SKM-1 treated with dmso at 0.1 percent for 144 hours (cell line): Measurements from ENCODE around the gene RNF2.
A peak's percentile ranks its signal among the peaks of the same experiment; 100 is the strongest.
"Not testable (repeated sequence)": the region's sequence is repeated elsewhere in the genome, so short reads cannot be mapped to it uniquely, and the experiment has no call there.

Experiments used
- DNase-seq: peaks from one replicate; lab custom pipeline; 2025; ENCODE audit not compliant: unreplicated experiment; lab: John Stamatoyannopoulos, UW

RNF2 gene

DNA sequence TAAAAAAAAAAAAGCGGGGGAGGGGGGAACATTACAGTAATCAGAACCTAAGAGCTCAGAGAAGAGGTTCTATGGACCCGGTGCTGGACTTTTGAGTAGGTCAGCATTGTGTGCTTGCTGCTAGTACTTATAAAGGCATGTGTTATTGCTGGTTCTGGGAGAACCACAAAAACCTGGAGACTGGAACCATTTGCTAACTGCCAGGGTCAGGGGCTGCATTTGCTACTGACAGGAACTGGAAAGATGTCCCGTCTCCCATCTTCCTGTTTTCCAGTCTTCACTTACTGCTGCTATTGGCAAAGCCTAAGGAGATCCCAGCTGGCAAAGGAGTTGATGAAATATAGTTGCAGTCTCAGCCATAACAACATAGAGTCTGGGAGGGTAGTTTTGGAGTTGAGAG lies 4.3 kb downstream of the RNF2 start:
- DNase-seq = no peak

DNA sequence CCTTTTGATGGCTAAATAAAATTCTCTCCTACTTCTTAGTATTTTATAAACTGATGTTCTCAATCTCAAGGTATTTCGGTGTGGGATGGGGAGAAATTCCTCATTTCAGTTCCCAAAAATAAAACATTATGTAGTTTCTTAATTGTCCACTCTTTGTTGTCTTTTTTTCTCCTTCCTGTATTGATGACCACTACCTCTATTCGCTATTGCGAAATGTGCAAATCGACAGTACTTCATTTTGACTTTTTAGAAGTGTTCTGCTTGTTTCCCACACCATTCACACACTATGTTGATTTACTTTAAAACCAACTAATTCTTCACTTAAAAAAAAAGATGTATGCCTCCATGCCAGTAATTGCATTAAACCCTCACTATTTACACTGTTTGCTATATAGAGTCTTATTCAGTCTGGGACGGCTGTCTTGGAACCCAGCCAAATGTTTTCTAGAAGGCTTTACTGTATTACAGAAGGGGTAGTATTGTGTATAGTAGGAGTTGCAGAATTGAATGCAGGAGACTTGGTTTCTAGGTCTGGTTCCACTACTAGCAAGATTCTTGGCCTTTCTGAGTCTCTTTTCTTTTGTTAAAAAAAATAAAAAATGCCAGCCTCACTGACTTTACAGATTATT lies 5.6 kb downstream of the RNF2 start:
- peak; percentile 67 for DNase-seq

DNA sequence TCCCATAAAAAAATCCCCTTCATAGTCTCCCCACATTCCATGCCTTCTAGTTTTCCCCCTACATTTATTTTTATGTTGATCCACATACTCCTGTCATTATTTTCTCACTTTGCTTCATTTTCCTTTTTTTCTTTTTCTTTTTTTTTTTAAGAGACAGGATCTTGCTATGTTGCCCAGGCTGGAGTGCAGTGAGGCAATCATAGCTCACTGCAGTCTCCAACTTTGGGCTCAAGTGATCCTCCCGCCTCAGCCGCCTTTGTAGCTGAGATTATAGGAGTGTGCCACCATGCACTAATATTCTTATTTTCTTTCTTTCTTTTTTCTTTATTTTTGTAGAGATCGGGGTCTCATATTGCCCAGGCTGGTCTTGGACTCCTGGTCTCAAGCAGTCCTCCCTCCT lies 7.8 kb downstream of the RNF2 start:
- DNase-seq = no peak

DNA sequence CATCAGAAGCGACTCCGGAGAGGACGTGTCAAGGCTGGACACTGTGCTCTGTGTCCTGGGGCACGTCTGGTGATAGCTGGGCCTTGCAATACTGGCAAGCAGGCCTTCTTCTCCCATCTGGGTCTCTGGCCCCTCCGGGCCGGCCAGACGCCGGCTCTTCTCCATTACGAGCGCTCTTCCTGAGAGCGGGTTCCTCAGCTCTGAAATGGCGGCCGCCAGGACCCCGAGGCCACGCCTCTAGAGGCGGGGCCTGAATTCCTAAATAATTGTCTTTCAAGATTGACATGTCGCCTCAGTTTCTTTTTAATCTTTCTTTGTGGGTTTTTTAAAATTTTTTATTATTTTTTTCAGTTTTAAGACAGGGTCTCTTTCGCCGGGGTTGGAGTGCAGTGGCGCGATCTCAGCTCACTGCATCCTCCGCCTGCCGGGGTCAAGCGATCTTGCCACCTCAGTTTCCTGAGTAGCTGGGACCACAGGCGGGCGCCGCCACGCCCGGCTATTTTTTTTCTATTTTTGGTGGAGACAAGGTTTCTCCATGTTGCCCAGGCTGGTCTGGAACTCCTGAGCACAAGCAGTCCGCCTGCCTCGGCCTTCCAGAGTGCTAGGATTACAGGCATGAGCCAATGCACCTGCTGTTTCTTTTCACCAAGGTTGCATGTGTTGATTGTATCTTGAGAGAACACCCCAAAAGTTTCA lies 9.2 kb downstream of the RNF2 start:
- no peak for DNase-seq

GRCh38 chr1:185058110-185058509 lies 12.8 kb downstream of the RNF2 start:
- DNase-seq = no peak

DNA sequence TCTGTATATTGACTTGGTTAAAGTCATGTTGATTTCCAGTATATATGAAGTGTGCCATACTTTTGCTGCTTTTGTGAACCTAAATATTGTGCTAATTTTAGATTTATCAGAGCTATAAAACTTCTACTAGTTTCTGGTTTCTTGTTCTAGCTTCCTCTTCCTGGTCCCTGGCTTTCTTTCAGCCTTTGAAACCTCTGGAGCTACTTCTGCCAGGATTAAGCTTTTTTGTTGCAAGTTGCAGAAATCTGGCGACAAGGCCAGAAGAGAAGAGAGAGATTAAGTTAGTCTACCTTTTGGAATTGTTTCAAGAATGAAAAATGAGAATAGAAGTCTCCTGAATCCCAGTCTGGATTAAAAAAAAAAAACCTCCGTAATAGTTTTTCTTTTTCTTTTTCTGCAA lies 13.5 kb downstream of the RNF2 start:
- no peak for DNase-seq

- DNase-seq = no peak
Observed at GRCh38 chr1:185059950-185060571, 14.7 kb downstream of the RNF2 start.

DNA sequence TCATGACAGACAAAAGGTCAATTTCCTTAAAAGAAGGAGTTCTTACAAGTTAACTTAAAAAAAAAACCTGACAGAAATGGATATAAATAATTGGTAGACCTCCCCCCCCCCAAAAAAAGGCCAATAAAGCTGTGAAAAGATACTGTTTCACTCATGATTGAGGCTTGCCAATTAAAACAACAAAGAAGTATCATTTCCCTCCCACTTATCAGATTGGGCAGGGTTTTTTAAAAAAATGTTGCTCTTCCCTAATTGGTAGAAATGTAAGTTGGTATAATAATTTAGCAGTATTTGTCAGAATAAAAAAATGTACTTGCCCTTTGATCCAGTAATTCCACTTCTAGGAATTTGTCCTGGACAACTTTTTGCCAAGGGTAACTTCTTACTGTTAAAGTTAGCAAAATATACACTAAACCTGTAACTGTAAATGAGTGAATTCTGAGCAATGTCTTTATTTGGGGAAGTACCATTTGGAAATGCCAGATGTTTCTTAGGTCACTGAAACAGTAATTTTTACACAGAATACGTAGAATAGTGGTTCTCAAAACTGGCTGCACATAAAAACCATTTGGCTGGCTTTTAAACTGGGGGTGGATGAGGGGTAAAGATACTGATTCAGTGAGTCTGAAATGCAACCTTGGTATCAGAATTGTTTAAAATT lies 17.5 kb downstream of the RNF2 start:
- DNase-seq = no peak

DNA sequence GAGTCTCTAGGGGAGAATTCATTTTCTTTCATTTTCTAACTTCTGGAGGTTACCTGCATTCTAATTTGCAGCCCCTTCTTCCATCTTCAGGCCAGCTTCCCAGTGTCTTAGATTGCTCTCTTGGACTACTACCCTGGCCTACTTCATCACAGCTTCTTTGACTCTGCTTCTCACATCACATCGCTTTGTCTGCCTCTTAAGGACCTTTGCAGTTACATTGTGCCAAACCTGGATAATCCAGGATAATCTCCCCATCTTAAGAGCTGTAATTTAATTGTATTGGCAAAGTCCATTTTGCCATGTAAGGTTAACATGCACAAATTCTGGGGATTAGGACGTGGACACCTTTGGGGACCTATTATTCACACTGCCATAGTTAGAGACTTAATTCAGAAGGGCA lies 18.4 kb downstream of the RNF2 start:
- DNase-seq = no peak

GRCh38 chr1:185065006-185065405 lies 19.6 kb downstream of the RNF2 start:
- not testable (repeated sequence) for DNase-seq

DNA sequence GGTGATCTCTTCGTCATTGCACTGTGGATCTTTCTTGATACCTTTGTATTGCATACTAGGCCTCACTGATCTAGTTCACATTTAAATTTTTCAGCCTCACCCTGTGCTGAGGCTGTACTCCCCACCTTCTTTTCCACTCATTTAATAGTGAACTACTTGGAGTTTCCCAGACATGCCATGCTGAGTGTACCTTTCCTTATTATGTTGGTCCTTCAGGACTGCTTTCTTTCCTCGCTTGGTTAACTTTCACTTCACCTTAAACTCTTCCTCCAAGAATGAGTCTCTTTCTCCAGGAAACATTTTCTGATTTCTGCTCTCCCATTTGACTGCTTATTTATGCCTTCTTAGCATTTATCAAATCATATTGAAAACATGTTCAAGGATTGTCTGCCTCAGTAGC lies 20.8 kb downstream of the RNF2 start:
- DNase-seq = no peak

GRCh38 chr1:185068341-185068740 lies 23.0 kb downstream of the RNF2 start:
- no peak for DNase-seq

DNA sequence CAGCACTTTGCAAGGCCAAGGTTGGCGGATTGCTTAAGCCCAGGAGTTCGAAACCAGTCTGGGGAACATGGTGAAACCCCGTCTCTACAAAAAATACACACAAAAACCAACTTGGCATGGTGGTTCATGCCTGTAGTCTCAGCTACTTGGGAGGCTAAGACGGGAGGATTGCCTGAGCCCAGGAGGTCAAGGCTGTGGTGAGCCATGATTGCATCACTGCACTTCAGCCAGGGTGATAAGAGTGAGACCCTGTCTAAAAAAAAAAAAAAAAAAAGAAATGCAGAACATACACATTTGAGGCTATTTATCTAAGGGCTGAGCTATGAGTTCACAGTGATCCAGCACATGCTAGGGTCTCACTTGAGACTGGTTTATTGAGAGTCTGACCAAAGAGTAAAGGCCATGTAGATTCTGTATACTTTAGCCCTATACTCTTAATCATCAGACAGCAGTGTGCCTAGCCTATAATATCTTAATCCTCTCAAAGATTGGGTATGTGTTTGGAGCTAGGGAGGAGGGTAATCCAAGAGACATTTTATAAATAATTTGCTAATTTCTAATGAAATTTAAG lies 23.9 kb downstream of the RNF2 start:
- no peak for DNase-seq

GRCh38 chr1:185070051-185070450 lies 24.7 kb downstream of the RNF2 start:
- DNase-seq = no peak

GRCh38 chr1:185073725-185074124 lies 28.4 kb downstream of the RNF2 start:
- DNase-seq = no peak

DNA sequence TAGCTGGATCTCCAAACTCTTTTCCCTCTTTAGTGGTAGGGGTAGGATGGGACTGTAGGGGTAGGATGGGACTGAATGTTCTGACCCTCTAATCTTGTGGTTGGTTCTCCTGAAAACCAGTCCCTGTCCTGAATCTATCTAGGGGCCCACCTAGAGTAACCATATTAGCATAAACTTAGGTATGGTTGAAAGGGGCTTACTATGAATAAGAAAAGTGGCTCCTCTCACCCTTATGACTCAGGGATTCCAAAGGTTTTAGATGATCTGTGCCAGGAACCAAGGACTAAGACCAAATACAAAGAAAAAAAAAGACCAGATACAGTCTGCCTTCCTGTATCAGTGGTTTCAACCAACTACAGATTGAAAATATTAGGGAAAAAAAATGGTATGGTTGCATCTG lies 28.9 kb downstream of the RNF2 start:
- no peak for DNase-seq

DNA sequence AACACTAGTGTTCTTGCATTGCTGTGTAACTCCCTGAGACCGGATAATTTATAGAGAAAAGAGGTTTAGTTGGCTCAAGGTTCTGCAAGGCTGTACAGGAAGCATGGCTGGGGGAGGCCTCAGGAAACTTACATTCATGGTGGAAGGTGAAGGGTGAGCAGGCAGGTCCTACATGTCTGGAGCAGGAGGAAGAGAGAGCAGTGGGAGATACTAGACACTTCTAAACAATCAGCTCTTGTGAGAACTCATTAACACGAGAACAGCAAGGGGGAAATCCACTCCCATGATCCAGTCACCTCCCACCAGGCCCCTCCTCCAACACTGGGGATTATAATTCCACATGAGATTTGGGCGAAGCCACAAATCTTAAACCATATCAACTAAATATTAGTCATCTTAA lies 30.1 kb downstream of the RNF2 start:
- no peak for DNase-seq

DNA sequence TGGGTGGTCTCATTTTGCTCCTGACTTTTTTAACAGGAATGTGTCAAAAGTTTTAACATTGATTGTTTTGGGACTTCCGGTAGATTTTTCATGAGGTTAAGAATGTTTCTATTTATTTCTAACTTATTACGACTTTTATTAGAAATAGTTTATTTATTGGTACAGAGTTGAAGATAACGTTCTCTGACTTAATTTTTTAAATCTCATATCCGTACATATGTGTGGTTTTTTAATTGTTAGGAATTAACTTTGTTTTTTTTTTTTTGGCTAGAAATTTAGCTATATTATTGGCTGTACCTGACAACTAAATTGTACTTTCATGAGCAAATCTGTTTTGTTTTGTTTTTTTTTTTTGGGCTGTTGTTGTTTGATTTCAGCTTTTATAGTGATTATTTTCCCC lies 32.0 kb downstream of the RNF2 start:
- DNase-seq = no peak

DNA sequence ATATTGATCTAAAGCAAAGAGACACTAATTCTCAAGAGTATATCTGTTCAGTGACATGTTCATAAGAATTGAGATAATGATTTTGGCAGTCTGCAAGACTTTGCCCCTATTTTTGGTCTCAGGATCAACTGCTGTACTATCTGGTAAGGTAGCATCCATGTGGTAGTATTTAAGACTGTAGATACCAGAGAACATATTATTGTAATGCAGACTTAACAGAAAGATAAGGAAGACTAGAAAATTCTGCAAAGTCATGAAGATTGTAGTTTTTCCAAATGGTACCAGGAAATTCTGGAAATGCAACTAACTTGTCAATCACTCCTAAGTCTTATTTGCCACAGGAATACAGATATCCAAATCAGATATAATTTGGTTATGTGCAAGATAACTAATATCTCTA lies 35.1 kb downstream of the RNF2 start:
- no peak for DNase-seq

GRCh38 chr1:185083818-185084217 lies 38.5 kb downstream of the RNF2 start:
- no peak for DNase-seq

- no peak for DNase-seq
Observed at GRCh38 chr1:185087101-185087500, 41.7 kb downstream of the RNF2 start.

DNA sequence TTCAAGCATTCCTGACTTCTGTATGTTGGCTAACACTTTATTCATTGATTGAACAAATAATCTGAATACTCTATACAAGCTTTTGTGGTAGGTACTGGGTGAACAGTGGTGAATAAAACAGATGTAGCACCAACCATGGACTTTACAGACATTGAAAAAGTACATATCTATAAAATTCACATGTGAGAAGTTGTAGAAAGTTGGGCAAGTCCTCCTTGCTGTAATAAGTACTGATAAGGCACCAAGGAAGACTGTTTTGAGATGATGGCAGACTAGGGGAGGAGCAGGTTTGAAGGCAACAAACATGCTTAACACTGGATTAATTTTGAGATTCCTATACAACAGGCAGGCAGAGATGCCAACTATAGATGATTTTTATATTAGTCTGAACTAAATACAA lies 42.4 kb downstream of the RNF2 start:
- no peak for DNase-seq
